Vagina (tissue), 2 donors: ENCODE measurements around the gene DOCK2.

Experiments
- CTCF ChIP-seq, 3 experiments: fragments of 450-650 bp in 2 of 3; fragments of 200-600 bp in 1 of 3; sonication (generic) in 1 of 3; IDR thresholded peaks; one replicate each; pipeline ENCODE4 v1.5.1; 2017 to 2019; ENCODE audit warnings: antibody characterized with exemption in 3 of 3, mild to moderate bottlenecking in 2 of 3, moderate library complexity in 2 of 3
- POLR2A ChIP-seq, 2 donors: fragments of 450-650 bp; IDR thresholded peaks; one replicate each; pipeline ENCODE4 v1.6.1; 2017; ENCODE audit warnings: antibody characterized with exemption in 2 of 2, mild to moderate bottlenecking in 2 of 2, moderate library complexity in 2 of 2
- POLR2AphosphoS5 ChIP-seq, 2 donors: sonication (generic); formaldehyde crosslinking; IDR thresholded peaks; one replicate each; pipeline ENCODE4 v1.9.0; 2017; ENCODE audit warnings: antibody characterized with exemption in 2 of 2, mild to moderate bottlenecking in 2 of 2, low read depth in 1 of 2; ENCODE audit not compliant: insufficient read depth in 1 of 2

GRCh38 chr5:169599451-169599850 lies 37.6 kb upstream of the DOCK2 start:
- TF ChIP-seq POLR2A (IDR thresholded peaks at IDR 0.05) = no peak
- TF ChIP-seq CTCF (IDR thresholded peaks at IDR 0.05) = no peak
- TF ChIP-seq POLR2AphosphoS5 (IDR thresholded peaks at IDR 0.05; ENCODE audit: insufficient read depth in 1 of 2, low read depth in 1 of 2) = no peak
